ENCODE results near the gene TBC1D22A.

TBC1D22A gene

GRCh38 chr22:46865052-46865434 lies 102.6 kb downstream of the TBC1D22A start:
- no peak for DNase-seq (ENCODE audit: low read depth)
- TF ChIP-seq CTCF (IDR thresholded peaks at IDR 0.05; ENCODE audit: insufficient read depth, low read depth, low read length, missing control alignments) = no peak
- H3K4me3 ChIP-seq (ENCODE audit: low read length) = no peak overlapping the region

GRCh38 chr22:46865642-46866041 lies 103.2 kb downstream of the TBC1D22A start:
- DNase-seq (ENCODE audit: low read depth) = no peak
- TF ChIP-seq CTCF (IDR thresholded peaks at IDR 0.05; ENCODE audit: insufficient read depth, low read depth, low read length, missing control alignments) = no peak

GRCh38 chr22:46866591-46866990 lies 104.1 kb downstream of the TBC1D22A start:
- H3K4me3 ChIP-seq (ENCODE audit: low read length) = no peak overlapping the region
- peak; percentile 96 for DNase-seq (ENCODE audit: low read depth)
- no peak for TF ChIP-seq CTCF (IDR thresholded peaks at IDR 0.05; ENCODE audit: insufficient read depth, low read depth, low read length, missing control alignments)

More at GRCh38 chr22:46865642-46866041, 103.2 kb downstream of the TBC1D22A start:
- H3K4me3 ChIP-seq (ENCODE audit: low read length) = no peak overlapping the region

GRCh38 chr22:46867106-46867505 lies 104.7 kb downstream of the TBC1D22A start:
- no peak overlapping the region for H3K4me3 ChIP-seq (ENCODE audit: low read length)
- TF ChIP-seq CTCF (IDR thresholded peaks at IDR 0.05; ENCODE audit: insufficient read depth, low read depth, low read length, missing control alignments) = no peak
- no peak for DNase-seq (ENCODE audit: low read depth)

GRCh38 chr22:46869329-46869728 lies 106.9 kb downstream of the TBC1D22A start:
- DNase-seq (ENCODE audit: low read depth) = no peak
- H3K4me3 ChIP-seq (ENCODE audit: low read length) = no peak overlapping the region
- no peak for TF ChIP-seq CTCF (IDR thresholded peaks at IDR 0.05; ENCODE audit: insufficient read depth, low read depth, low read length, missing control alignments)

- DNase-seq (ENCODE audit: low read depth) = no peak
- no peak overlapping the region for H3K4me3 ChIP-seq (ENCODE audit: low read length)
- TF ChIP-seq CTCF (IDR thresholded peaks at IDR 0.05; ENCODE audit: insufficient read depth, low read depth, low read length, missing control alignments) = no peak
Measured at GRCh38 chr22:46869831-46870441, 107.5 kb downstream of the TBC1D22A start.

GRCh38 chr22:46871826-46872225 lies 109.4 kb downstream of the TBC1D22A start:
- H3K4me3 ChIP-seq (ENCODE audit: low read length) = no peak overlapping the region
- DNase-seq (ENCODE audit: low read depth) = no peak
- no peak for TF ChIP-seq CTCF (IDR thresholded peaks at IDR 0.05; ENCODE audit: insufficient read depth, low read depth, low read length, missing control alignments)

Measured in epithelial cell of esophagus (primary cell).